H9 (cell line): Measurements from ENCODE around the gene NPLOC4. TPM values are rescaled to one million over a fixed set of nuclear protein-coding genes. Genes with fewer than 3 reads are reported as not detected.

Experiments used
- DNase-seq: peaks from one replicate; pipeline ENCODE4 v3.0.0-alpha.2; 2017
- H2AFZ ChIP-seq: one replicate; pipeline ENCODE4 v1.6.1; 2013; ENCODE audit warnings: mild to moderate bottlenecking, low read length, control low read depth, moderate library complexity
- H2AK5ac ChIP-seq: 2 replicates; pipeline ENCODE4 v1.6.1; 2013; ENCODE audit warnings: low read length, control low read depth, mixed read lengths; ENCODE audit not compliant: insufficient read length
- H2BK120ac ChIP-seq: one replicate; pipeline ENCODE4 v1.6.1; 2013; ENCODE audit warnings: low read depth, mild to moderate bottlenecking, low read length, control low read depth, inconsistent platforms; ENCODE audit not compliant: poor library complexity, severe bottlenecking
- H2BK12ac ChIP-seq: 2 replicates; pipeline ENCODE4 v1.6.1; 2013; ENCODE audit warnings: low read length, control low read depth, mixed read lengths, low read depth; ENCODE audit not compliant: insufficient read length
- H2BK15ac ChIP-seq: 2 replicates; pipeline ENCODE4 v1.6.1; 2013; ENCODE audit warnings: low read depth, low read length, control low read depth
- H2BK20ac ChIP-seq: one replicate; pipeline ENCODE4 v1.6.1; 2013; ENCODE audit warnings: low read depth, mild to moderate bottlenecking, low read length, control low read depth, inconsistent platforms; ENCODE audit not compliant: poor library complexity, severe bottlenecking
- H2BK5ac ChIP-seq: 2 replicates; pipeline ENCODE4 v1.6.1; 2013; ENCODE audit warnings: low read length, control low read depth, mixed read lengths; ENCODE audit not compliant: insufficient read length
- H3K14ac ChIP-seq: 2 replicates; pipeline ENCODE4 v1.6.1; 2013; ENCODE audit warnings: low read length, control low read depth; ENCODE audit not compliant: insufficient read depth
- H3K18ac ChIP-seq: 2 replicates; pipeline ENCODE4 v1.6.1; 2013; ENCODE audit warnings: low read depth, mild to moderate bottlenecking, mixed read lengths, low read length, control low read depth; ENCODE audit not compliant: insufficient read length
- H3K23ac ChIP-seq: 2 replicates; pipeline ENCODE4 v1.6.1; 2013; ENCODE audit warnings: low read length, control low read depth, mixed read lengths, low read depth; ENCODE audit not compliant: insufficient read length
- H3K23me2 ChIP-seq: 2 replicates; pipeline ENCODE4 v1.6.1; 2013; ENCODE audit warnings: low read depth, mild to moderate bottlenecking, mixed read lengths, low read length, control low read depth; ENCODE audit not compliant: insufficient read length, poor library complexity, severe bottlenecking
- H3K27ac ChIP-seq: 2 replicates; pipeline ENCODE4 v1.5.1; 2013; ENCODE audit warnings: low read length, control low read depth, mixed read lengths, low read depth; ENCODE audit not compliant: insufficient read length
- H3K27me3 ChIP-seq: 2 replicates; pipeline ENCODE4 v1.6.1; 2013; ENCODE audit warnings: low read length, control low read depth, inconsistent platforms; ENCODE audit not compliant: insufficient read depth
- H3K4ac ChIP-seq: 2 replicates; pipeline ENCODE4 v1.6.1; 2013; ENCODE audit warnings: low read depth, mild to moderate bottlenecking, control low read depth, inconsistent platforms, low read length, moderate library complexity
- H3K4me1 ChIP-seq: 2 replicates; pipeline ENCODE4 v1.6.1; 2013; ENCODE audit warnings: low read length, control low read depth, inconsistent platforms; ENCODE audit not compliant: insufficient read depth
- H3K4me2 ChIP-seq: 2 replicates; pipeline ENCODE4 v1.6.1; 2013; ENCODE audit warnings: low read length, control low read depth, mixed read lengths; ENCODE audit not compliant: insufficient read length, insufficient read depth
- H3K56ac ChIP-seq: 2 replicates; pipeline ENCODE4 v1.6.1; 2013; ENCODE audit warnings: low read depth, mild to moderate bottlenecking, mixed read lengths, low read length, control low read depth; ENCODE audit not compliant: insufficient read length
- H3K79me1 ChIP-seq: 2 replicates; pipeline ENCODE4 v1.6.1; 2013; ENCODE audit warnings: low read depth, mild to moderate bottlenecking, moderate library complexity, low read length, control low read depth, inconsistent platforms; ENCODE audit not compliant: insufficient read depth, poor library complexity, severe bottlenecking
- H3K79me2 ChIP-seq: 2 replicates; pipeline ENCODE4 v1.6.1; 2013; ENCODE audit warnings: low read length, control low read depth, inconsistent platforms; ENCODE audit not compliant: insufficient read depth
- H3K9ac ChIP-seq: 2 replicates; pipeline ENCODE4 v1.6.1; 2013; ENCODE audit warnings: low read length, control low read depth, mixed read lengths; ENCODE audit not compliant: insufficient read length; ENCODE audit errors: extremely low read depth
- H3K9me3 ChIP-seq: one replicate; pipeline ENCODE4 v1.6.1; 2013; ENCODE audit warnings: low read depth, low read length, inconsistent platforms; ENCODE audit not compliant: control insufficient read depth
- H3T11ph ChIP-seq: one replicate; pipeline ENCODE4 v1.6.1; 2013; ENCODE audit warnings: mild to moderate bottlenecking, low read length, control low read depth, inconsistent platforms
- H4K20me1 ChIP-seq: one replicate; pipeline ENCODE4 v1.6.1; 2013; ENCODE audit not compliant: control insufficient read depth, insufficient read length, insufficient read depth
- H4K5ac ChIP-seq: 2 replicates; pipeline ENCODE4 v1.6.1; 2013; ENCODE audit warnings: low read depth, mild to moderate bottlenecking, mixed read lengths, low read length, control low read depth; ENCODE audit not compliant: insufficient read length
- H4K8ac ChIP-seq: replicated peaks from 2 replicates; pipeline ENCODE4 v1.6.1; 2013; ENCODE audit warnings: low read length, control low read depth, mixed read lengths, low read depth; ENCODE audit not compliant: insufficient read length
- H4K91ac ChIP-seq: 2 replicates; pipeline ENCODE4 v1.6.1; 2013; ENCODE audit warnings: low read depth, mild to moderate bottlenecking, moderate library complexity, mixed read lengths, low read length, control low read depth; ENCODE audit not compliant: insufficient read length
- H3K27ac Mint-ChIP-seq, 3 experiments: 2 replicates in 2 of 3; 3 replicates in 1 of 3; pipeline ENCODE4 v1.8.0; 2020 to 2021; ENCODE audit warnings: mixed read lengths in 3 of 3, mild to moderate bottlenecking in 1 of 3, moderate library complexity in 1 of 3
- H3K27me3 Mint-ChIP-seq: 2 replicates; pipeline ENCODE4 v1.8.0; 2021; ENCODE audit warnings: low read depth, mild to moderate bottlenecking, moderate library complexity, mixed read lengths
- H3K36me3 Mint-ChIP-seq, 3 experiments: 2 replicates in 2 of 3; 3 replicates in 1 of 3; pipeline ENCODE4 v1.8.0; 2020 to 2021; ENCODE audit warnings: low read depth in 3 of 3, mixed read lengths in 3 of 3; ENCODE audit not compliant: insufficient read depth in 1 of 3
- H3K4me1 Mint-ChIP-seq, 2 experiments: 2 replicates each; pipeline ENCODE4 v1.8.0; 2020; ENCODE audit warnings: mixed read lengths in 2 of 2
- H3K4me3 Mint-ChIP-seq, 2 experiments: 2 replicates in 1 of 2; 3 replicates in 1 of 2; pipeline ENCODE4 v1.8.0; 2020 to 2021; ENCODE audit warnings: mild to moderate bottlenecking in 2 of 2, mixed read lengths in 2 of 2, moderate library complexity in 1 of 2
- H3K9me3 Mint-ChIP-seq, 2 experiments: 2 replicates in 1 of 2; 3 replicates in 1 of 2; pipeline ENCODE4 v1.8.0; 2020; ENCODE audit warnings: mild to moderate bottlenecking in 2 of 2, mixed read lengths in 2 of 2, moderate library complexity in 1 of 2
- CTCF ChIP-seq: fragments of 200-600 bp; sonication (generic); conservative IDR thresholded peaks from 3 replicates; pipeline ENCODE4 v1.8.0; 2021; ENCODE audit warnings: antibody characterized with exemption, mild to moderate bottlenecking
- WGBS: extraction: QIAGEN DNeasy Blood & Tissue Kit; methylation state at CpG from one replicate; pipeline ENCODE4 v1.1.7; 2013; ENCODE audit warnings: missing lambda C conversion rate, low lambda C conversion rate, mixed read lengths; ENCODE audit not compliant: insufficient read length; ENCODE audit errors: extremely low coverage; 5-methylcytosine and 5-hydroxymethylcytosine counted together
- long read RNA-seq: library from polyadenylated mRNA; unstranded; transcript quantifications from one replicate; pipeline ENCODE4 v2.0.0, GENCODE V29; 2020
- total RNA-seq: library from RNA; stranded (reverse); gene quantifications from 2 replicates; pipeline ENCODE4 v1.2.1, GENCODE V29; 2021

The NPLOC4 gene
- 103 and 104 TPM in 2 replicates for total RNA-seq
- long read RNA-seq, full-length matches to known transcripts = 1 of 54 reads
- long read RNA-seq, partial matches to known transcripts = 6 of 54 reads
- long read RNA-seq, other reads (novel, unspliced or antisense) = 47 of 54 reads

DNA sequence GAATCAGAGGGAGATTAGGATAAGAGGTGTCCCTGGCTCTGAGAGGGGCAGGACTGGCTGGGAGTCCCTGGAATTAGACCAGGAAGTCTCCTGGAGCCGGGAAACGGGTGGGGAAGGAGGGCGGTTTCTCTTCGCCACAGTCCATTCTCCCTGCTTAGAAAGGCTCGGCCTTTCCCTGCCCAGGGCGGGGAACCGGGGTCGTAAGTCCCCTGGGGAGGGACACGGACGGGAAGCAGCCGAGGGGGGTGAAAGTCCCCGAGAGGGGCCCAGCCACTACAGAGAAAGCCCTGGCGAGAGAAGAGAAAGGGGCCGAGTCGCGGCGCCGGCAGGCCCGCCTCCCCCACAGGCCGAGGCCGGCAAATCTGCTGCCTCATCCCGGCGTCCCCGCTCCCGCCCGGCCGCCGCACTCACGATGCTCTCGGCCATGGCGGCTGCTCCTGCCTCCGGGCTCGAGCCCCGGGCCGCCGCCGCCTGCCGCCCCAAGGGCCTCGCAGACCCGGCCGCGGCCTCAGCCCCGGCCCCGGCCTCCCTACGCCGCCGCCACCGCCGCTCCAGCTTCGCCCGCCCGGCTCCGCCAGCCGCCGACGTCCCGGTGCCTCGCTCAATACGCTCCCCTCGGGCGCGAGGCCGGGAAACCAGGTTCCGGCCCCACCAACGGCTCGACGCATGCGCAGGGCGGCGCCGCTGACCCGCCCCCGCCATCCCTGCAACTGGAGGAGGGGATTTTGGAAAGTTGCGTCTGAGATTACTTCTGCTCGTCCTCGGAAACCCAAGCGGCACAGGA lies at the start of gene NPLOC4, which contains the start of gene TSPAN10:
Gene NPLOC4, minus strand, starts transcription at position 608 of the 784 bp plus-strand sequence. Its CDS starts 182 bp downstream, at position 426.
Gene TSPAN10, plus strand, starts transcription at position 692 of the 784 bp plus-strand sequence. CDS start 5,217 bp downstream, outside the sequence.
- no peak within 1 kb of the TSS for H2BK120ac ChIP-seq
- WGBS = no CpG with 5 or more reads among the region's 77 CpGs
- no peak within 1 kb of the TSS for H3K23ac ChIP-seq
- TF ChIP-seq CTCF = no peak
- Mint-ChIP-seq H3K27me3 (no peaks in the 10 kb centered on the region), H3K9me3 (0 out of 5 replicates have a peak, but pooled peaks cover 0 to 2% of the 10 kb centered on the region in 2 experiments), H3K4me3 (peak within 1 kb of the TSS; percentile 90 to 98), H3K27ac (peak within 1 kb of the TSS; percentile 96 to 98 (median 96)), H3K4me1 (peaks cover 10 to 11% of the 10 kb centered on the region in 2 experiments), H3K36me3 (peaks cover 6 to 9% (median 7%) of the 10 kb centered on the region in 3 experiments; a peak in 5 of 7 replicates)
- no peaks in the 10 kb centered on the region for H3K9me3 ChIP-seq
- no peak within 1 kb of the TSS for H2BK5ac ChIP-seq
- H2AK5ac ChIP-seq = no peak within 1 kb of the TSS
- no peak within 1 kb of the TSS for H2BK12ac ChIP-seq
- H3K23me2 ChIP-seq = peaks cover 8% of the 10 kb centered on the region
- peak within 1 kb of the TSS; percentile 70; the same call in 1 of the 2 replicates for H3K14ac ChIP-seq
- peak within 1 kb of the TSS; percentile 35 for H2AFZ ChIP-seq
- no peaks in the 10 kb centered on the region for H4K20me1 ChIP-seq
- DNase-seq = peak; percentile 91
- no peak within 1 kb of the TSS for H4K91ac ChIP-seq
- no peak within 1 kb of the TSS for H4K8ac ChIP-seq
- peak within 1 kb of the TSS; percentile 21 for H3K27ac ChIP-seq
- H3K4me1 ChIP-seq = no peaks in the 10 kb centered on the region
- no peak within 1 kb of the TSS for H2BK15ac ChIP-seq
- peak within 1 kb of the TSS; percentile 78 for H3K18ac ChIP-seq
- H4K5ac ChIP-seq = no peak within 1 kb of the TSS
- no peak within 1 kb of the TSS for H2BK20ac ChIP-seq
- peak within 1 kb of the TSS; percentile 90 for H3K9ac ChIP-seq
- H3K79me2 ChIP-seq = peaks cover 18% of the 10 kb centered on the region; the same call in 1 of the 2 replicates
- no peak within 1 kb of the TSS for H3T11ph ChIP-seq
- peak within 1 kb of the TSS; percentile 86 for H3K4me2 ChIP-seq
- H3K56ac ChIP-seq = no peak within 1 kb of the TSS
- no peaks in the 10 kb centered on the region for H3K27me3 ChIP-seq
- H3K79me1 ChIP-seq = peaks cover 11% of the 10 kb centered on the region
- H3K4ac ChIP-seq = no peak within 1 kb of the TSS
